DND-41 (cell line): ENCODE data around the gene PDE4D.

Source experiments
- EZH2 ChIP-seq: IDR thresholded peaks from 3 replicates; pipeline ENCODE4 v1.6.1; 2012; ENCODE audit warnings: borderline replicate concordance, low read depth, mild to moderate bottlenecking, moderate library complexity, low read length, inconsistent platforms; ENCODE audit not compliant: severe bottlenecking
- TF ChIP-seq, protein P1 (sequence below): IDR thresholded peaks from 2 replicates; pipeline ENCODE4 v1.5.1; 2012; ENCODE audit warnings: borderline replicate concordance, low read length, moderate library complexity, mild to moderate bottlenecking; ENCODE audit not compliant: poor library complexity, severe bottlenecking; ENCODE audit errors: extremely low read depth

GRCh38 chr5:59917121-59917520 lies 23.6 kb upstream of the PDE4D start:
- TF ChIP-seq, protein P1, sequence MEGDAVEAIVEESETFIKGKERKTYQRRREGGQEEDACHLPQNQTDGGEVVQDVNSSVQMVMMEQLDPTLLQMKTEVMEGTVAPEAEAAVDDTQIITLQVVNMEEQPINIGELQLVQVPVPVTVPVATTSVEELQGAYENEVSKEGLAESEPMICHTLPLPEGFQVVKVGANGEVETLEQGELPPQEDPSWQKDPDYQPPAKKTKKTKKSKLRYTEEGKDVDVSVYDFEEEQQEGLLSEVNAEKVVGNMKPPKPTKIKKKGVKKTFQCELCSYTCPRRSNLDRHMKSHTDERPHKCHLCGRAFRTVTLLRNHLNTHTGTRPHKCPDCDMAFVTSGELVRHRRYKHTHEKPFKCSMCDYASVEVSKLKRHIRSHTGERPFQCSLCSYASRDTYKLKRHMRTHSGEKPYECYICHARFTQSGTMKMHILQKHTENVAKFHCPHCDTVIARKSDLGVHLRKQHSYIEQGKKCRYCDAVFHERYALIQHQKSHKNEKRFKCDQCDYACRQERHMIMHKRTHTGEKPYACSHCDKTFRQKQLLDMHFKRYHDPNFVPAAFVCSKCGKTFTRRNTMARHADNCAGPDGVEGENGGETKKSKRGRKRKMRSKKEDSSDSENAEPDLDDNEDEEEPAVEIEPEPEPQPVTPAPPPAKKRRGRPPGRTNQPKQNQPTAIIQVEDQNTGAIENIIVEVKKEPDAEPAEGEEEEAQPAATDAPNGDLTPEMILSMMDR, result no peak
- no peak for TF ChIP-seq EZH2
